Liver (tissue), 9 donors: Measurements from ENCODE around the gene UNC5A. TPM values are rescaled to one million over a fixed set of nuclear protein-coding genes. Genes with fewer than 3 reads are reported as not detected.
A peak's percentile ranks its signal among the peaks of the same experiment; 100 is the strongest.

Experiments used
- DNase-seq: peaks from one replicate; pipeline ENCODE4 v3.0.0-alpha.2; 2017; ENCODE audit warnings: low spot score
- H3K27ac ChIP-seq, 2 donors: one replicate each; pipeline ENCODE4 v1.7.0; 2013; ENCODE audit warnings: inconsistent platforms in 2 of 2, low read length in 2 of 2, control low read depth in 1 of 2, low read depth in 1 of 2, mild to moderate bottlenecking in 1 of 2
- H3K27me3 ChIP-seq, 4 donors: one replicate each; pipeline versions ENCODE4 v1.6.1 to v1.7.0; 2013; ENCODE audit warnings: low read length in 3 of 4, inconsistent platforms in 1 of 4, mild to moderate bottlenecking in 1 of 4, moderate library complexity in 1 of 4; ENCODE audit not compliant: control insufficient read depth in 4 of 4, insufficient read depth in 4 of 4
- H3K36me3 ChIP-seq, 4 donors: one replicate each; pipeline versions ENCODE4 v1.6.1 to v1.7.0; 2013; ENCODE audit warnings: low read length in 3 of 4, mild to moderate bottlenecking in 3 of 4, low read depth in 1 of 4, moderate library complexity in 1 of 4; ENCODE audit not compliant: control insufficient read depth in 4 of 4, insufficient read depth in 3 of 4
- H3K4me1 ChIP-seq, 4 donors: one replicate each; pipeline versions ENCODE4 v1.6.1 to v1.7.0; 2013; ENCODE audit warnings: low read length in 3 of 4, mild to moderate bottlenecking in 3 of 4, moderate library complexity in 1 of 4; ENCODE audit not compliant: control insufficient read depth in 4 of 4, insufficient read depth in 4 of 4
- H3K4me3 ChIP-seq, 3 donors: one replicate each; pipeline versions ENCODE4 v1.6.1 to v1.7.0; 2013; ENCODE audit warnings: low read length in 3 of 3, control low read depth in 1 of 3, low read depth in 1 of 3, mild to moderate bottlenecking in 1 of 3
- H3K9ac ChIP-seq, 2 donors: one replicate each; pipeline ENCODE4 v1.7.0; 2013; ENCODE audit warnings: low read length in 2 of 2, mild to moderate bottlenecking in 2 of 2, moderate library complexity in 2 of 2, control low read depth in 1 of 2, low read depth in 1 of 2
- H3K9me3 ChIP-seq, 4 donors: one replicate each; pipeline versions ENCODE4 v1.6.1 to v1.7.0; 2013; ENCODE audit warnings: low read length in 3 of 4; ENCODE audit not compliant: control insufficient read depth in 4 of 4
- ATF3 ChIP-seq: IDR thresholded peaks from 2 replicates; pipeline ENCODE4 v1.6.1; 2016; ENCODE audit warnings: antibody characterized with exemption
- CTCF ChIP-seq: fragments of 150-350 bp; IDR thresholded peaks from 2 replicates; pipeline ENCODE4 v1.5.1; 2017; ENCODE audit warnings: improper control_type of control experiment, low read depth, low read length; ENCODE audit not compliant: missing input control
- EGR1 ChIP-seq, 2 donors: IDR thresholded peaks; 2 replicates each; pipeline ENCODE4 v1.6.1; 2016 to 2018; ENCODE audit warnings: antibody characterized with exemption in 2 of 2, low read depth in 2 of 2
- FOXA2 ChIP-seq: IDR thresholded peaks from 2 replicates; pipeline ENCODE4 v1.6.1; 2016; ENCODE audit warnings: antibody characterized with exemption
- HNF4A ChIP-seq, 2 donors: conservative IDR thresholded peaks; 2 replicates each; pipeline ENCODE4 v1.6.1; 2016; ENCODE audit warnings: antibody characterized with exemption in 2 of 2, mild to moderate bottlenecking in 2 of 2
- MAX ChIP-seq: IDR thresholded peaks from 2 replicates; pipeline ENCODE4 v1.6.1; 2016; ENCODE audit warnings: antibody characterized with exemption
- NR2F2 ChIP-seq: IDR thresholded peaks from 2 replicates; pipeline ENCODE4 v1.6.1; 2016; ENCODE audit warnings: antibody characterized with exemption
- RXRA ChIP-seq, 2 donors: IDR thresholded peaks; 2 replicates each; pipeline ENCODE4 v1.6.1; 2017 to 2018; ENCODE audit warnings: antibody characterized with exemption in 2 of 2, mild to moderate bottlenecking in 1 of 2
- SP1 ChIP-seq: IDR thresholded peaks from 2 replicates; pipeline ENCODE4 v1.6.1; 2018; ENCODE audit warnings: antibody characterized with exemption, mild to moderate bottlenecking
- YY1 ChIP-seq: IDR thresholded peaks from 2 replicates; pipeline ENCODE4 v1.6.1; 2016; ENCODE audit warnings: antibody characterized with exemption, mild to moderate bottlenecking
- ZBTB33 ChIP-seq: IDR thresholded peaks from 2 replicates; pipeline ENCODE4 v1.6.1; 2016; ENCODE audit warnings: antibody characterized with exemption
- WGBS: extraction: QIAGEN DNeasy Blood & Tissue Kit; methylation state at CpG from one replicate; pipeline ENCODE4 v1.1.7; 2013; 5-methylcytosine and 5-hydroxymethylcytosine counted together
- polyA plus RNA-seq, 2 donors: library from polyadenylated mRNA; stranded (reverse) in 1 of 2; unstranded in 1 of 2; fragments of 200-250 nt in 1 of 2; fragments of >200 nt in 1 of 2; fragmentation: Nextera tagmentation in 1 of 2; extraction: Ambion mirVana in 1 of 2; gene quantifications; one replicate each; pipeline versions ENCODE4 v1.2.1 to v1.2.3, GENCODE V29; 2013 to 2015
- total RNA-seq, 2 donors: library from RNA; depleted of rRNA; stranded (reverse); fragments of >200 nt; gene quantifications; one replicate each; pipeline ENCODE4 v1.2.3, GENCODE V29; 2014
- donor health status: healthy.
- donor health status: healthy.
- donor health status: healthy.
- donor health status: healthy.
- donor health status: healthy.

The UNC5A gene
- total and polyA plus RNA-seq, 4 donors: under 0.01 to 0.07 (median 0.03) TPM; not detected in 1

- Histone ChIP-seq H3K9ac (no peak overlapping the region), H3K27ac (no peak overlapping the region), H3K9me3 (no peaks in the 10 kb centered on the region), H3K4me3 (no peak overlapping the region), H3K27me3 (peaks cover 2 to 15% (median 8%) of the 10 kb centered on the region in 4 donors), H3K36me3 (no peaks in the 10 kb centered on the region), H3K4me1 (peaks cover 7 to 23% (median 14%) of the 10 kb centered on the region in 4 donors)
- no peak for TF ChIP-seq SP1
- no peak for TF ChIP-seq FOXA2
- TF ChIP-seq ZBTB33: no peak
- TF ChIP-seq NR2F2: no peak
- TF ChIP-seq RXRA (IDR thresholded peaks at IDR 0.05): no peak
- TF ChIP-seq HNF4A (conservative IDR thresholded peaks at IDR 0.05): no peak
- no peak for TF ChIP-seq ATF3
- TF ChIP-seq CTCF: no peak
- no peak for TF ChIP-seq YY1
- no peak for TF ChIP-seq MAX
- no peak for DNase-seq
- 4% methylated on average over 48 of the region's 48 CpGs for WGBS
These were observed 747 bp upstream of the UNC5A start for GRCh38 chr5:176809544-176810080.

- Histone ChIP-seq H3K27me3 (peaks cover 2 to 15% (median 8%) of the 10 kb centered on the region in 4 donors), H3K4me1 (peaks cover 7 to 23% (median 14%) of the 10 kb centered on the region in 4 donors), H3K36me3 (no peaks in the 10 kb centered on the region), H3K9ac (no peak overlapping the region), H3K27ac (no peak overlapping the region), H3K4me3 (peak overlapping the region in 1 of 3 donors; percentile 41), H3K9me3 (no peaks in the 10 kb centered on the region)
- WGBS: 5% methylated on average over 68 of the region's 68 CpGs
- TF ChIP-seq ZBTB33 (no peak), FOXA2 (no peak), EGR1 (IDR thresholded peaks at IDR 0.05; ENCODE audit: low read depth in 2 of 2) (no peak)
- DNase-seq: no peak
These were observed 535 bp downstream of the UNC5A start for GRCh38 chr5:176810687-176811501.
